HepG2 (cell line): ENCODE data around the gene NOTCH2.

ENCODE experiments used
- ATF5 ChIP-seq: sonication (generic); formaldehyde crosslinking; IDR thresholded peaks from 2 replicates; pipeline ENCODE4 v1.4.0; 2020; ENCODE audit warnings: mild to moderate bottlenecking, low read depth, missing genetic modification reagents
- CTCF ChIP-seq: sonication (generic); formaldehyde crosslinking; IDR thresholded peaks from 2 replicates; pipeline ENCODE4 v1.5.0; 2020; ENCODE audit warnings: mild to moderate bottlenecking, missing genetic modification reagents, moderate library complexity
- EZH2 ChIP-seq: conservative IDR thresholded peaks from 2 replicates; pipeline ENCODE4 v1.6.1; 2012; ENCODE audit warnings: mild to moderate bottlenecking, low read depth, low read length, moderate library complexity
- KDM1A ChIP-seq: IDR thresholded peaks from 2 replicates; pipeline ENCODE4 v1.6.1; 2016; ENCODE audit warnings: missing compliant biosample characterization
- KDM5A ChIP-seq: fragments of 200-600 bp; sonication (generic); IDR thresholded peaks from 2 replicates; pipeline ENCODE4 v1.7.0; 2018; ENCODE audit warnings: antibody characterized with exemption, mild to moderate bottlenecking, low read length, borderline replicate concordance
- NFE2L2 ChIP-seq: fragments of 150-350 bp; IDR thresholded peaks from 2 replicates; pipeline ENCODE4 v1.6.1; 2014; ENCODE audit warnings: low read length
- SMC3 ChIP-seq: IDR thresholded peaks from 2 replicates; pipeline ENCODE4 v1.6.1; 2011; ENCODE audit warnings: low read length, improper control_type of control experiment
- TAF1 ChIP-seq: sonication (generic); formaldehyde crosslinking; IDR thresholded peaks from 2 replicates; pipeline ENCODE4 v1.4.0; 2020; ENCODE audit warnings: missing genetic modification reagents
- ZNF431 ChIP-seq: sonication (generic); formaldehyde crosslinking; IDR thresholded peaks from 2 replicates; pipeline ENCODE4 v1.9.0; 2022; ENCODE audit warnings: missing genetic modification reagents, low read depth, mild to moderate bottlenecking, borderline replicate concordance
- ZNF691 ChIP-seq: sonication (generic); formaldehyde crosslinking; IDR thresholded peaks from 2 replicates; pipeline ENCODE4 v1.4.0; 2020; ENCODE audit warnings: missing genetic modification reagents, low read depth, mild to moderate bottlenecking, borderline replicate concordance

GRCh38 chr1:119914071-119914470 lies 155.4 kb downstream of the NOTCH2 start:
- TF ChIP-seq CTCF (CRISPR knock-in tag) (no peak), TAF1 (CRISPR knock-in tag) (no peak), EZH2 (no peak), SMC3 (no peak), NFE2L2 (no peak), KDM1A (CRISPR knock-in tag) (no peak), ZNF431 (CRISPR knock-in tag) (no peak), ATF5 (no peak), KDM5A (no peak), ZNF691 (CRISPR knock-in tag) (no peak)
